NCI-H446 (cell line): ENCODE results near the gene PIK3C2B.

ENCODE experiments used
- DNase-seq, 2 experiments: peaks; one replicate each; lab custom pipeline; 2025; lab: John Stamatoyannopoulos, UW

Gene PIK3C2B

GRCh38 chr1:204461331-204462228 lies 33.0 kb downstream of the PIK3C2B start:
- DNase-seq = no peak

GRCh38 chr1:204460346-204460745 lies 34.3 kb downstream of the PIK3C2B start:
- no peak for DNase-seq

- DNase-seq = no peak
These were observed 34.9 kb downstream of the PIK3C2B start for GRCh38 chr1:204459706-204460105.

GRCh38 chr1:204457666-204458065 lies 36.9 kb downstream of the PIK3C2B start:
- DNase-seq = no peak

GRCh38 chr1:204456826-204457442 lies 37.7 kb downstream of the PIK3C2B start:
- DNase-seq = no peak

GRCh38 chr1:204455831-204456145 lies 38.8 kb downstream of the PIK3C2B start:
- no peak for DNase-seq

GRCh38 chr1:204455063-204455830 lies 39.4 kb downstream of the PIK3C2B start:
- no peak for DNase-seq

- DNase-seq = no peak
These were observed 40.1 kb downstream of the PIK3C2B start for GRCh38 chr1:204454476-204454875.

- DNase-seq = no peak
These were observed 41.3 kb downstream of the PIK3C2B start for GRCh38 chr1:204453141-204453772.

GRCh38 chr1:204451352-204452124 lies 43.1 kb downstream of the PIK3C2B start:
- DNase-seq = no peak

- no peak for DNase-seq
These were observed 43.9 kb downstream of the PIK3C2B start for GRCh38 chr1:204450461-204451257.

- DNase-seq = no peak
These were observed 44.8 kb downstream of the PIK3C2B start for GRCh38 chr1:204449678-204450280.

GRCh38 chr1:204448991-204449677 lies 45.5 kb downstream of the PIK3C2B start:
- DNase-seq = no peak

GRCh38 chr1:204448344-204448964 lies 46.2 kb downstream of the PIK3C2B start:
- no peak for DNase-seq

- DNase-seq = no peak
These were observed 46.9 kb downstream of the PIK3C2B start for GRCh38 chr1:204447736-204448135.

- no peak for DNase-seq
These were observed 47.4 kb downstream of the PIK3C2B start for GRCh38 chr1:204447190-204447589.

GRCh38 chr1:204446413-204447111 lies 48.0 kb downstream of the PIK3C2B start:
- peak; percentile 77 to 91 for DNase-seq

GRCh38 chr1:204445860-204446412 lies 48.7 kb downstream of the PIK3C2B start:
- peak; percentile 1 to 21 for DNase-seq
